HG03575 (cell line): ENCODE measurements around the gene BGN.

ENCODE experiments used
- ATAC-seq: cut with Tn5 transposase; IDR thresholded peaks from one replicate; pipeline ENCODE4 v1.9.1; 2021; ENCODE audit not compliant: unreplicated experiment, insufficient number of reproducible peaks, low FRiP score; ENCODE audit errors: extremely low read depth

BGN gene

DNA sequence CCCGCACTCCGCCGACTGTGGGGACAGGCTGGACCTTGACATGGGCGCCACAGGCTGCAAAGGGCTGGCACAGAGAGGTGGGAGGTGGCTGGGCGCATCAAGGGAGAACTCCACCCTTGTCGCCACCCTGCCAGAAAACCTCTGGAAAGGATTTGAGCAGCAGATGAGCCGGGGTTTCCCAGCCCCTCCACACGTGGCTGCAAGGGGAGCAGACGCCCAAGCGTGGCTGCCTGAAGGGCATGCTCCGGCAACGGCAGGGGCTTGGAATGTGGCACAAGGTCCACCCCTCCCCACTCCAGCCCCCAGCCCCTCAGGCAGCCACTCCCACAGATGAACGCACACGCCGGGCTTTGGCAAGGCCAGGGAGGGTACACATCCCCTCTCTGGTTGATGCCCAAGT is 4.6 kb downstream of the BGN start:
- no peak for ATAC-seq

DNA sequence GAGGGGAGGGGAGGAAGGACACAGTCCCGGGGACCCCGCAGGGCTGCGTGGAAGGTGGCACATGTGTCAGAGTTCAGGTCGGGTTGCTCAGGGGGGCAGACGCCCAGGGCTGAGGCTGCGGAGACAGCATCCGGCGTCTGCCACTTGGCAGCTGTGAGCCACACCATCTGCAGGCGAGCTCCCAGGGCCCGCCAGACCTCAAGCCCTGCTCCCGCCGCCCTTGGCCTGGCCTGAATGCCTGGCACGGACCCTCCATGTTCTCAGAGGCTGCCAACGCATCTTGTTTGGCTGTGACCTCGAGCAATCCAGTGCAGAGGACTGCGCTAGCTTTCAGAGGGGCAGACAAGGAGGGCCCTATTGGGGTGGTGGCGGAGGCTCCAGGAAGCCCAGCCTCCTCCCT is 5.1 kb downstream of the BGN start:
- ATAC-seq = no peak

DNA sequence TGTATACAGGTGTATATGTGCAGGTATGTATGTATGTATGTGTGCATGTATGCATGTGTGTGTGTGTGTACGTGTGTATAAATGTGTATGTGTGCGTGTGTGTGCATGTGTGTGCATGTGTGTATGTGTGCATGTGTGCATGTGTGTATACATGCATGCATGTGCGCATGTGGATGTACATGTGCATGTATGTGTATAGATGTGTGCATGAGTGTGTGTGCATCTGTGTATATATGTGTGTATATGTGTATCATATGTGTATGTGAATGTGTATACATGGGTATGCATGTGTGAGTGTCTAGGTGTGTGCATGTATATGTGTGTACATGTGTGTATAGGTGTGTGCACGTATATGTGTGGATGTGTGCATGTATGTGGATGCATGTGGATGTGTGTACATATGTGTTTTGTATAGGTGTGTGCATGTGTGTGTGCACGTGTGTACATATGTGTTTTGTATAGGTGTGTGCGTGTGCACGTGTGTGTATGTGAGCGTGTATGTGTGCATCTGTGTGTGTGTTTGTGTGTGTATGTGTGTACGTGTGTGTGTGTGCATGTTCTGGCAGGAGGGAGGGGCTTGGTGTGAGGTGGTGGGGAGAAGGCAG is 6.0 kb downstream of the BGN start:
- ATAC-seq = no peak

DNA sequence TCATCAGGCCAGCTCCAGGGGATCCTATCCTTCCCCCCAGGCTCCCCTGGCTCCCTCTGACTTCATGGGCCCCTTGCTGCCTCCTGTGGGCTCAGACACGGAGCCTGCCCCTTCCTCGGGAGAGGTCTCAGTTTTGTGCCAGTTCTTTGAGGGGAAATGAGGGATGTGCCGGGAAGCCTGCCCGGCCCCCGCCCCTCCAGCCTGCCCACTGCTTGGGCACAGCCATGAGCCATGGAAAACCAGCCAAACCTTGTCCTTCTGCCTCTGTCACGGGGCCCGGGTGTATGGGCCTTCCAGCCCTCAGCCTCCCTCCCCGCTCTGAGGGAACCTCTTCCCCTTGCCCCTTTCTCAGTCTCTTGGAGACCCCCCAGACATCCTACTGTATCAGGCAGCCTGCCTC is 6.8 kb downstream of the BGN start:
- ATAC-seq = no peak

DNA sequence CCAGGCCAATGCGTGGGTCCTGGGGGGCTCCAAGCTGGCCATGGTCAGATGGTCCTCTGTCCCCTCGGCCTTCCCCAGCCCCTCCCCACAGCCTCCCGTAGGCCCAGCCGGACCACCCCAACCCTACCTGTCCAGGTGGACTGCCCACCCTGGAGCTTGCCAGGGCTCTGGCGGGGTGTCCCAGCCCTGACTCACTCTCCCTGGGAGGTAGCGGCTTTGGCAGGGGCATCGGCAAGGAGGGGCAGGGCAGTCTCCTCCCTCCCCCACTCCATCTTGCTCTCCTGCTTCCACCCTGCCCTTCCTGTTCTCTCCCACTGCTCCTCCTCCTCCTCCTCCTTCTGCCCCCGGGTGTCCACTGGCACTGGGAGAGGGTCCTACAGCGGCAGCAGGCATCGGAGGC is 7.4 kb downstream of the BGN start:
- no peak for ATAC-seq

DNA sequence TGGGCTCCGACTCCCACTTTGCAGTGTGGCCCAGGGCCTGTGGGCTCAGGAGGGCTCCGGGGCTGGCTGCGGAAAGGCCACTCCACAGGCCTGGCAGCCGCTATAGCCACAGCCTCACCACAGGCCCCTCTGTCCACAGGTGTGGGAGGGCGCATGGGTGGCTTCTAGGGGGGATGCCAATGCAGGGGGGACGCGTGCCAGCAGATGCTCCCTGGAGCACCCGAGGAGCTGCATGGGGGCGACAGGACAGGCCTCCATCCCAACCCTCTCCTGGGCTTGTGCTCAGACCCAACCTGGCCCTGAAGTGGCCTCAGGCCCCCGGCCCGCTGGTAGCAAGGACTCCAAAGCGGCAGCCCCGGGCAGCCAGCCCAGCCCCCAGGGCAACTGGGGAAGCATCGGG is 8.0 kb downstream of the BGN start:
- no peak for ATAC-seq

DNA sequence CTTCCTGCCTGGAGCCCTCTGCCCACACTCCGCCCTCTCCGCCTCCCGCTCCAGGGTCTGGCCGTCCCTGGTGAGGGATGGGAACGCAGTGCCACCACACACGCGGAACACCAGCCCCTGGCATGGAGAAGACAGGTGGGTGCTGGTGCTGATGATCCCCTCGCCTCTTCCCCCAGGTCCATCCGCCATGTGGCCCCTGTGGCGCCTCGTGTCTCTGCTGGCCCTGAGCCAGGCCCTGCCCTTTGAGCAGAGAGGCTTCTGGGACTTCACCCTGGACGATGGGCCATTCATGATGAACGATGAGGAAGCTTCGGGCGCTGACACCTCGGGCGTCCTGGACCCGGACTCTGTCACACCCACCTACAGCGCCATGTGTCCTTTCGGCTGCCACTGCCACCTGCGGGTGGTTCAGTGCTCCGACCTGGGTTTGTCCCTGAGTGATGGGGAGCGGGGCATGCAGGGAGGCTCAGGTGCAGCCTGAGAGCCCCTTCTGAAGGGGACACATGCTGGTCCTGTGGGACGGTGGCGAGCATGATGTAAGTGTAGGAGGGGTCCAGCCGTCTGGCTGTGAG is 9.8 kb downstream of the BGN start:
- ATAC-seq = no peak

DNA sequence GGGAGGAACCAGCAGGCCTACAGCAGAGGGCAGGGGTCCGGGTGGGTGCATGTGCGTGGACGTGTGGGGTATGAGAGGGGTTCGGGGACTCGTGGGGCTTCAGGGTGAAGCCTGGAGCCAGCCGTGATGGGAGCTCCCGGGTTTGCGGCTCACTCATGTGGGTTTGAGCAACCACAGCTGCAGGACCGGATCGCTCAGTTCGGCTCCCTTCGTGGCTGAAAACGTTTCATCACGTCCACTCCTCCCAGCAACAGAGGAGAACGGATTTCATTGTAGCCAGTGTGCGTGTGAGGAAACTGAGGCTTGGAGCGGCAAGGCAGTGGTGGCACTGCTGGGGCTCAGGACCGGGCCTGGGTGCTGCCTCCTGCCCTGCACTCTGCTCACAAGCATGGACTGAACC is 10.6 kb downstream of the BGN start:
- no peak for ATAC-seq

DNA sequence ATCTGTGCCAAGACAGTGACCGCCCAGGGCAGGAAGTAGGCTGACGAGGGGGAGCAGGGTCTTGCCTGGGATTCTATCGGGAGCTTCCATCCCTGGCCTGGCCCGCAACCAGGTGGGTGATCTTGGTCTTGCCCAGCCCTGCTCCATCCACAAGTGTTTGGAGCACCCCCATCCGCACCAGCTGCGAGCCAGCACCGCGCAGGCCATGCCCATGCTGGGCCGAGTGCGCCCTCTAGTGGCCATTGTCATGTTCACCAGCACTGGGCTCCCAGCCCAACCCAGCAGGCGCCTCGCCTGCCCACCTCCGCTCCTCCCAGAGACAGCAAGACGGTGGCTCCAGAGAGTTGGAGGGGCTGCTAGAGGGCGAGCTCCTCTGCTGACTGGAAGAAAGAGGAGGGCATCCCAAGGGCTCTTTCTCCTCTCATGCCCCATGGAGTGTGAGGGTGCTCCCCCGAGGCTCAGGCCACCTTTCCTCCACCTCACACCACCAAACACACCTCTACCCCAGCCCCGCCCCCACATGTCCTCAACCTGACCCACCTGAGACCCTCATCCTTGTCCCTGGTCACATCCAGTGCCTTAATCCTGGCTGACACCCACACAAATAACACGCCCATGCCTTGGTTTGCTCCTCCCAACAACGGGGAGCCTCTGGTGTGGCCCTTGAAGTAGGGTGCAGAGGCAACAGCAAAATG is 12.9 kb downstream of the BGN start:
- no peak for ATAC-seq

DNA sequence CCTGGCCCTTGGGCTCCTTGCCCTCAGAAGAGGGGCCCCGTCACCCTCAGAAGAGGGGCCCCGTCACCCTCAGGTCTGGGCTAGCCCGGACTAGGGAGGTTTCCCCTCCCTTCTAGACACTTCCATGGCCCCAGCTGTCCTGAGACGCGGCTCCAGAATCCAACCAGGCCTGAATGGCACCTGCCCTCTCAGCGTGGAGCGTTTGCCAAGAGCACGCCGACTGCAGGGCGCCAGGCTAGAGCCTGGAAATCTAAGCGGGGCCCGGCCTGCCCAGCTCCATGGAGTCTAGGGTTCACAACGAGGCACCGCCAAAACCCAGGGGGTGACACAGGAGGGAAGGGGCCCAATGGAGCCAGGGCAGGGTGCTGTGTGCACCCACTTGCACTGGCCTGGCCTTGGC is 14.8 kb downstream of the BGN start:
- ATAC-seq = no peak

DNA sequence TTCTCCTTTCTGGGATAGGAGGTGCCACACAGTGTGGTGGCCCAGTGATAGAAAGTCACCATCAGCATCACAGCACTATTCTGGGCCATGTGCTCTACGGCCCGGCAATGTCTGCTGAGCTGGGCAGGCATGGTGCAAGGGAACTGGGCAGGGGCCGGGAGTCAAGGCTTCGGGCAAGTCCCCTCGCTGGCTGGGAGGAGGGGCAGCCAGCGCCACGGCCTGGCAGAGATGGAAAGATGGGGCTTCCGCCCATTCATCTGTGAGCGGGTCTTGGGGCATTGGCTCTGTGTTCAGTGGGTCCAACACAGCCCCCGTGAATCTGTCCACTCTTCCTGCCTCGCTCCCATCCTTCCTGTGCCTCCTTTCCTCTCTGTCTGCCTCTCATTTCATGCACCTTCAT is 15.6 kb downstream of the BGN start:
- no peak for ATAC-seq

DNA sequence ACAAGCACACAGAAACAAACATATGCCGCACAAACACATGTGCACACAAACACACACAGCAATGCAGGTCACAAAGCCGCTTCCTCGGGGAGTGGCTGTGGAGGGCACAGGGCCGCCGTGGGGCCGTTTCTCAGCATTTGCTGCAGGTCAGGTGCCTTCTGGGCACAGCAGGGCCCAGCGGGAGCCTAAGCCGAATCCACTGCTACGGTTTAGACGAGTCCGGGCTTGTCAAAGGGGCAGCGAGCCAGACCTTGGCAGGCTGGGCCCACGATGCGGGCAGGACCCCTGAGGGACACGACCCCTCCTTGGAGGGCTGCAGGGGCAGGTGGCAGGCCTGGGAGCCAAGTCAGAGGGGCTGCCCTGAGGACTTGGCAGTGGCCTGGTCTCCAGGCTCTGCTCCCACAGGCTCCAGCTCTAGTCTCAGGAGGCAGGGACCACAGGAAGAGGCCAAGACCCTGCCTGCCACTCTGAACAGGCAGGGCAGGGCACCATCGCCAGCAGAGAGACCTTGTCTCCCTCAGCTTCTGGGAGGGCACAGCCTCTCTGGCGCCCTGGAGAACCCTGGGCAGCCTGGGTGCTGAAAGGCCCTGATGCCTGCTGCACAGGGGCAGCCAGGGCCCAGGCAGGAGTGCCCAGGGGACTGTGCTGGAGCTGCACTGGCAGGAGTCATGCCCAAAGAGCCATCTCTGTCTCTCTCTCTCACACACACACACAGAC is 17.2 kb downstream of the BGN start:
- ATAC-seq = no peak

DNA sequence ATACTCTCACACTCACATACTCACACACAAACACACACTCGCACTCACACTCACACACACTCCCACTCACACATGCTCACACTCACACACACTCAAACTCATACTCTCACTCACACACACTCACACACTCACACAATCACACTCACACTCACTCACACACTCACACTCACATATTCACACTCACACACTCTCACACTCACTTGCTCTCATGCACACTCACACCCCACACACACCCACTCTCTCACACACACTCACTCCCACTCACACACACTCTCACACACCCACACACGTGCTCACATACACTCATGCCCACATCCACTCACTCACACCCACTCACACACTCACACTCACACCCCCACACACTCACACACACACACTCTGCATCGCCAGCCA is 17.7 kb downstream of the BGN start:
- no peak for ATAC-seq

DNA sequence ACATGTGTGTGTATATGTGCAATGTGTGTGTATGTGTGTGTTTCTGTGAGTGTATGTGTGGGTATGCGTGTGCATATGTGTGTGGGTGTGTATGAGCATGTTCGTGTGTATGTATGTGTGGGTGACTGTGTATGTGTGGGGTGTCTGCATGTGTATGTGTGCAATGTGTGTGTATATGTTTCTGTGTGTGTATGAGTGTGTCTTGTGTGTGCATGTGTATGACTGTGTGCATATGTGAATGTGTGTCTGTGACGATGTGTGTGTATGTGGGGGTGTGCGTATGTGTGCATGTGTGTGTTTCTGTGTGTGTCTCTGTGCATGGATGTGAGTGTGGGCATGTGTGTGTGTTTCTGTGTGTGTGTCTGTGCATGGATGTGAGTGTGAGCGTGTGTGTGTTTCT is 18.5 kb downstream of the BGN start:
- ATAC-seq = no peak

DNA sequence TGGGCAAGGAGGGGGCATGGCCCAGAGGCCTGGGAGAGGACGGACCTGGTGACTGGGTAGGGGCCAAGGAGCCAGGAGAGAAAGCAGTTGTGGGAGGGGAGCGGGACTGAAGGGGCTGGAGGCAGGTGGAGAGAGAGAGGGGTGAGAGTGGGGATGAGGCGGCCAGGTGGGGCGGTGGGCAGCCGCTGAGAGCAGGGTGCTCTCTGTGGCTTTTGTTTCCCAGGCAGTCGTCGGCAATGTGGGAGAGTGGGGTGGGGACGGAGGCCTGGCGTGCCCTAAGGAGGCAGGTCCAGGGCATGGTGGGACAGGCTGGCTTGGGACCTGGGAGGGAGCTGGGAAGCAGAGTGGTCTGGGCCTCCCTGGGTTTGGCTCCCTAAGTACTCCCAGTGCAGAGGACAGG is 19.5 kb downstream of the BGN start:
- no peak for ATAC-seq

DNA sequence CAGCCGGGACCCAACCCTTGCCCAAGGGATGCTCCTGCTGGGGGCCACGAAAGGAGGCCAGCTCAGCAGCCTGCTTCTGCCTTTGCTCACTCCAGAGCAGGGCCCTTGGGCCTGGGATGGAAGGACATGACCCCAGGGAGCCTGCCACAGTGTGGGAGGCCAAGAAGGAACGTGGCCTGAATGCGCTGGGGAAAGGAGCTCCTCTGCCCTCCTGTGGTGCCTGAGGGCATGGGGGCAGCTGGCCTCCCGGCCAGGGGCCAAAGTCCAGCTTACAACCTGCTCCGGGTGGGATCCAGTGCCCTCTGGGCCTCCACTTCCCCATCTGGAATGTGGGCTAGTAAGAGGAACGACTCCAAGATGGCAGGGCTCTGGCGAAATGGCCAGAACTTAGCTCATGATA is 20.7 kb downstream of the BGN start:
- no peak for ATAC-seq

DNA sequence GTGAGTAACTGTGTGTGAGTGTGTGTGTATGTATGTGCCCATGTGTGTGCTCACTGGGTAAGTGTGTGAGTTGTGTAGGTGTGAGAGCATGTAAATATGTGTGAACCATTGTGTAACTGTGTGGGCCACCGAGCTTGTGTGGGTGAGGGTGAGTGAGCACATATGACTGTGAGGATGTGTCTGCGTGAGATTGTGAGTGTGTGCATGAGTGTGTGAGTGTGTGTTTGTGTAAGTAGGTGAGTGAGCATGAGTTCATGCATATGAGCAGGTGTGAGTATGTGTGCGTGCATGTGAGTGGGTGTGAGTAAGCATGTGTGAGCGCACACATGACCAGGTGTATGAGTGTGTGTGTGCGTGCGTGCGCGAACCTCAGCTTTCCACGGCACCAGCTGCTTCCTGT is 21.3 kb downstream of the BGN start:
- no peak for ATAC-seq

DNA sequence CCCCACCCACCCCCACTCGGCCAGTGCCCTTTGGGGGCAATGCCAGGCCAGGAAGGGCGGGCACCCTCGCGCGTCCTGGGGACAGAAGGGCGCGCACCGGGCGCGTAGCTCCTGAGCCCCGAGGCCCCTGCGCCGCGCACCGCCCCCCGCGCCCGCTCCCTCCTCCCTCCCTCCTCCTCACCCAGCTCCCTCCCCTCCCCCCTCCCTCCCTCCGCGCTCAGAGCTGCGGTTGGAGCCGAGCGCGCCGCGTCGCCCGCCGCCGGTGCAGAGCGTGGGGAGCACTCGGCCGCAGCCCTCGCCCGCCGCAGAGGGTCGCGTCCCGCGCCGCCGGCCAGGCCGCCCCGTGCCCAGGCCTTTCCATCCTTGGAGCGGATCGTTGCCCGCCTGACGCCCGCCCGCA is 22.6 kb downstream of the BGN start, which contains the start of gene ATP2B3:
ATP2B3 (plus strand) TSS at position 220 of the 400 bp plus-strand sequence. CDS start 18,606 bp downstream, outside the sequence.
- no peak for ATAC-seq

DNA sequence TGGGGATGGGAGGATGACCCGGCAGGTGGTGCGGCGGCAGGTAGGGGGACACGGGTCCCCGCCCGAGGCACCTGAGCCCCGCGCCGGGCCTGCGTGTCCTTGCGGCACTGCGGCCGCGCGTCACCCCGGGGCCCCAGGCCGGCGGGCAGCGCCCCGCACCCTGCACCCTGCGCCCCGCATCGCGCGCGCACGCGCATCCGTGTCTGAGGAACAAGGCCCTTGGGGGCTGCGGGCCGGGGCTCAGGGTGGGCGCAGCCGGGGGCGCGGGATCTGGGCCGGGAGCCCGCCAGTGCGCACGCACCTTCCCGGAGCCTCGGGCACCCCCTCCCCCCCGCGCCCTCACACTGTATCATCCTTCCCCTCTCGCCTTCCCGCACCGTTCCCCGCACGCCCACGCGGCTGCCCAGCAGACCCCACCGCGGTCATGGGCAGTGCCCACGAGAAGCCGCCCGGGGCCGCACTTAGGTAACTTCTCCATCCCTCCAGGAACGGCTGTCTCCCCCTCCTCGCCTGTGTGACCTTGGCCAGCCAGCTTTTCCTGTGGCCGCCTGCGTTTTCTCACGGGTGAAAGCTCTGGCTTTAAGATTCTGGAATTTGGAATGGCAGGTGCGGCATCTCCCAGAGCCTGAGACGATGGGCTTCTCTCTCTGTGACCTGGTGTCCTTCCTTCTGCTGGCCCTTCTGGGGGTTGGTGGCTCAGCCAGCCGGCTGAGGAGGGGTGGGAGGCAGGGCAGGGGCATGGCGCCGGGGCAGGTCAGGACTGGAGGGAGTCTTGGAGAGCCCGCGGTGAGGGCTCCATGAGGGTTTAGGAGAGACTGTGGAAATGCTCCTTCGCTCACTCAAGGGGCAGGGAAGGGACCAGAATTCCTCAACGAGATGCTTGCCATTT is 23.4 kb downstream of the BGN start:
- no peak for ATAC-seq
